ENCODE results near the gene FZR1.

DNA sequence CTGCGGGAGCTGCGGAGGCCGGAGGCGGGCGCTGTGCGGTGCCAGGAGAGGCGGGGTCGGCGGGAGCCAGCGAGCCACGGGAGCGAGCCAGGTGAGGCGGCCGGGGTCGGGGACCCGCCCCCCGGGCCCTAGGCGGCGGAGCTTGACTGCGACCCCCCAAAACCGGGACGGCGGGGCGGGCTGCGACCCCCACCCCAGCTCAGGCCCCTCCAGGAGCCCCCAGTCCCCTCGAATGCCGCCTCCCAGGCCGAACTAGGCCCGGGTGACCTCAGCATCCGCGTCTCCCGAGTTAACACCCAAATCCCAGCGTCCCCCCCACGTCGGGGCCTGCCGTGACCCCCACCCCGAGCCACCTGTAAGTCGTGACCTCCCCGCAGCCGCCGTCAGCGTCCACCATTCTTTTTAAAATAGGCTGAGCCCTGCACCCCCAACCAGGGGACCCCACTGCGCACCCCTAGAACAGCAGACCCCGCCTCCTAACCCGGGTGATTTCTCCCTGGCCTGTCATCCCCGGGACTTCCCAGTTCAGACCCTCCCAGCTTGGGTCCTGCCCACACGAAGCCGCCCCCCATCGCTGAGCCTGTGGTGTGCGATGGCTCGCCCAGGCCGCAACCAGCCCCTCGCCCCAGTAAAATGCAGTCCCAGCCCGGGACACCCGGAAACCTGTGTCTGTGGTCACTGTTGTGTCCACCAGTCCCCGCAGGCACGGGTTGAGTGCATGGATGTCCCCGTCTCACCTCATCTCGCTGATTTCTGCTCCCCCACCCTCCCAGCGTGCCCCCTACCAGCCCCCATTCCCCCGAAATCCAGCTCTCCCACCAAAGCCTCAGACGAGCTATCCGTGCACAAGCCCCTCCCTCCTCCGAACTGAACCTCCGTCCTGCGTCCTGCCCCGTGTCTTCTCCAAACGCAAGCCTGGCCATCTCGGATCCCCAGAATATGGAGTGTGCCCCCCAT is 551 bp downstream of the FZR1 start:
- TF ChIP-seq ZC3H11A (IDR thresholded peaks at IDR 0.05), result no peak
- TF ChIP-seq, protein P1, sequence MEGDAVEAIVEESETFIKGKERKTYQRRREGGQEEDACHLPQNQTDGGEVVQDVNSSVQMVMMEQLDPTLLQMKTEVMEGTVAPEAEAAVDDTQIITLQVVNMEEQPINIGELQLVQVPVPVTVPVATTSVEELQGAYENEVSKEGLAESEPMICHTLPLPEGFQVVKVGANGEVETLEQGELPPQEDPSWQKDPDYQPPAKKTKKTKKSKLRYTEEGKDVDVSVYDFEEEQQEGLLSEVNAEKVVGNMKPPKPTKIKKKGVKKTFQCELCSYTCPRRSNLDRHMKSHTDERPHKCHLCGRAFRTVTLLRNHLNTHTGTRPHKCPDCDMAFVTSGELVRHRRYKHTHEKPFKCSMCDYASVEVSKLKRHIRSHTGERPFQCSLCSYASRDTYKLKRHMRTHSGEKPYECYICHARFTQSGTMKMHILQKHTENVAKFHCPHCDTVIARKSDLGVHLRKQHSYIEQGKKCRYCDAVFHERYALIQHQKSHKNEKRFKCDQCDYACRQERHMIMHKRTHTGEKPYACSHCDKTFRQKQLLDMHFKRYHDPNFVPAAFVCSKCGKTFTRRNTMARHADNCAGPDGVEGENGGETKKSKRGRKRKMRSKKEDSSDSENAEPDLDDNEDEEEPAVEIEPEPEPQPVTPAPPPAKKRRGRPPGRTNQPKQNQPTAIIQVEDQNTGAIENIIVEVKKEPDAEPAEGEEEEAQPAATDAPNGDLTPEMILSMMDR (IDR thresholded peaks at IDR 0.05), result no peak
- TF ChIP-seq POLR2AphosphoS2 (conservative IDR thresholded peaks at IDR 0.05; ENCODE audit: low read length), result no peak
- TF ChIP-seq TP53 (CRISPR knock-in tag; IDR thresholded peaks at IDR 0.05), result no peak
- TF ChIP-seq, protein P2, sequence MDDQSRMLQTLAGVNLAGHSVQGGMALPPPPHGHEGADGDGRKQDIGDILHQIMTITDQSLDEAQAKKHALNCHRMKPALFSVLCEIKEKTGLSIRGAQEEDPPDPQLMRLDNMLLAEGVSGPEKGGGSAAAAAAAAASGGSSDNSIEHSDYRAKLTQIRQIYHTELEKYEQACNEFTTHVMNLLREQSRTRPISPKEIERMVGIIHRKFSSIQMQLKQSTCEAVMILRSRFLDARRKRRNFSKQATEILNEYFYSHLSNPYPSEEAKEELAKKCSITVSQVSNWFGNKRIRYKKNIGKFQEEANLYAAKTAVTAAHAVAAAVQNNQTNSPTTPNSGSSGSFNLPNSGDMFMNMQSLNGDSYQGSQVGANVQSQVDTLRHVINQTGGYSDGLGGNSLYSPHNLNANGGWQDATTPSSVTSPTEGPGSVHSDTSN (IDR thresholded peaks at IDR 0.05), result no peak
- TF ChIP-seq, protein P3, sequence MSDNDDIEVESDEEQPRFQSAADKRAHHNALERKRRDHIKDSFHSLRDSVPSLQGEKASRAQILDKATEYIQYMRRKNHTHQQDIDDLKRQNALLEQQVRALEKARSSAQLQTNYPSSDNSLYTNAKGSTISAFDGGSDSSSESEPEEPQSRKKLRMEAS (IDR thresholded peaks at IDR 0.05), result no peak
- TF ChIP-seq POLR2A (IDR thresholded peaks at IDR 0.05; ENCODE audit: low read length), result peak; percentile 32; the same call in 1 of the 2 replicates
- TF ChIP-seq GATA3 (IDR thresholded peaks at IDR 0.05; ENCODE audit: borderline replicate concordance), result no peak

Data from A549 (cell line).